ENCODE data around the gene IL3. TPM values are rescaled to one million over a fixed set of nuclear protein-coding genes. Genes with fewer than 3 reads are reported as not detected.

IL3 gene
- total and polyA plus RNA-seq, 9 of the 15 experiments (the other 6 are each of a cell fraction or from before 2014, with no cell fraction given): not detected

DNA sequence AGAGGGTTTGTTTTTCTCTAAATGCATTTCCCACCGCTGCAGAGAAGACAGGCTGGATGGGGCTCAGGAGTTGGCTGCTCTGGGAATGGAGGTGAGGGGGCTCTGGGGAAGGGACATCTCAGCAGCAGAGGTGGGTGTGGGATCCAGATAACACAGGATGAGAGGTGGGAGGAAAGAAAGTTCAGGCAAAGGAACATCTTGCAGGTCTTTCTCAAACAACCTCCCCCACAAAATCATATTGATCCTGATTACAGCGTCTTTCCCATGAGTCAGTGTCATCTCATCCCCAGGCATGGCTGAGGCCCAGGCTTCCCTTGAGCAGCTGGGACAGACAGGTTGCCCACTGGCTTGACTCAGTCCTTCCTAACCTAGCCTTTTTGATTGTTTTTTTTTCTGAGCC, 37.7 kb upstream of the IL3 start (continued):
- TF ChIP-seq, protein P1, sequence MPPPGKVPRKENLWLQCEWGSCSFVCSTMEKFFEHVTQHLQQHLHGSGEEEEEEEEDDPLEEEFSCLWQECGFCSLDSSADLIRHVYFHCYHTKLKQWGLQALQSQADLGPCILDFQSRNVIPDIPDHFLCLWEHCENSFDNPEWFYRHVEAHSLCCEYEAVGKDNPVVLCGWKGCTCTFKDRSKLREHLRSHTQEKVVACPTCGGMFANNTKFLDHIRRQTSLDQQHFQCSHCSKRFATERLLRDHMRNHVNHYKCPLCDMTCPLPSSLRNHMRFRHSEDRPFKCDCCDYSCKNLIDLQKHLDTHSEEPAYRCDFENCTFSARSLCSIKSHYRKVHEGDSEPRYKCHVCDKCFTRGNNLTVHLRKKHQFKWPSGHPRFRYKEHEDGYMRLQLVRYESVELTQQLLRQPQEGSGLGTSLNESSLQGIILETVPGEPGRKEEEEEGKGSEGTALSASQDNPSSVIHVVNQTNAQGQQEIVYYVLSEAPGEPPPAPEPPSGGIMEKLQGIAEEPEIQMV (tag; conservative IDR thresholded peaks at IDR 0.05; ENCODE audit: low read depth): no peak
- TF ChIP-seq ZNF511 (CRISPR knock-in tag; IDR thresholded peaks at IDR 0.05) (no peak), DPF2 (IDR thresholded peaks at IDR 0.05) (0 out of 2 replicates have a peak, but pooled peaks have one; percentile 12), THAP12 (CRISPR knock-in tag; IDR thresholded peaks at IDR 0.05) (no peak), MGA (IDR thresholded peaks at IDR 0.05) (no peak)

All from K562 (cell line).